ENCODE data around the gene ZNF774. TPM values are rescaled to one million over a fixed set of nuclear protein-coding genes. Genes with fewer than 3 reads are reported as not detected.

The ZNF774 gene
- polyA plus RNA-seq, 1 donor (not counting 4 experiments of a cell fraction or from before 2014, with no cell fraction given) = 2.3 TPM

DNA sequence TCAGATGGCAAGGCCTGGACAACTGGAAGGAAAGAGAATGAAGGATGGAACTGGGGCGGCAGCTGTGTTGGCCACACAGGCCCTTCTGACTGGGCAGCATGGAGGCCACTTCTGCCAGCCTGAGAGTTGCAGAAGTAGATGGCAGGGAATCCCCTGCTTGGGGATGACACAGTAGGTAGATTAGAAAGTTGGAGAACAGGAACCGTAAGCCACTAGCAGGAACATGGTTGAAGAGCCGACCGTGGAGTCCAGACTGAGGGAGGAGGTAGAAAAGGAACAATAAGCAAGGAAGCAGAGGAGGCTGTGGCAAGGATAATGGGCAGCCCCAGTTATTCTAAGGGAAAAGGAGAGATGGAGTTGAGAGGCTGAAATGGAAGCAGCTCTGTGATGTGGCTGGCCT is 26.4 kb upstream of the ZNF774 start:
- Histone ChIP-seq H4K20me1 (ENCODE audit: control insufficient read depth, extremely low read depth, insufficient read depth, low read length) (no peaks in the 10 kb centered on the region), H2AFZ (ENCODE audit: control insufficient read depth, low read length) (peak overlapping the region; percentile 26), H3K27ac (ENCODE audit: control insufficient read depth, insufficient read depth, low read length) (no peak overlapping the region), H3K9me1 (ENCODE audit: control insufficient read depth, extremely low read depth, insufficient read depth, low read length) (no peaks in the 10 kb centered on the region), H3K9me3 (ENCODE audit: control insufficient read depth, low read depth, low read length) (no peaks in the 10 kb centered on the region), H3K9ac (ENCODE audit: control insufficient read depth, extremely low read depth, insufficient read depth, low read length) (no peak overlapping the region), H3K4me3 (ENCODE audit: control insufficient read depth in 2 of 3, extremely low read depth in 1 of 3, insufficient read depth in 2 of 3, low read depth in 1 of 3, low read length in 3 of 3) (no peak overlapping the region), H3K4me2 (ENCODE audit: control insufficient read depth, extremely low read depth, insufficient read depth, low read depth, low read length) (no peak overlapping the region), H3K79me2 (ENCODE audit: control insufficient read depth, insufficient read depth, low read length) (no peaks in the 10 kb centered on the region), H3K4me1 (ENCODE audit: control insufficient read depth, extremely low read depth, insufficient read depth, low read length) (no peaks in the 10 kb centered on the region), H3K27me3 (ENCODE audit: control insufficient read depth, extremely low read depth, insufficient read depth, low read length) (no peaks in the 10 kb centered on the region), H3K36me3 (ENCODE audit: control insufficient read depth in 2 of 2, extremely low read depth in 1 of 2, insufficient read depth in 2 of 2, low read length in 2 of 2) (no peaks in the 10 kb centered on the region)
- no peak for DNase-seq (ENCODE audit: low read depth, low spot score)
- TF ChIP-seq, protein P1, sequence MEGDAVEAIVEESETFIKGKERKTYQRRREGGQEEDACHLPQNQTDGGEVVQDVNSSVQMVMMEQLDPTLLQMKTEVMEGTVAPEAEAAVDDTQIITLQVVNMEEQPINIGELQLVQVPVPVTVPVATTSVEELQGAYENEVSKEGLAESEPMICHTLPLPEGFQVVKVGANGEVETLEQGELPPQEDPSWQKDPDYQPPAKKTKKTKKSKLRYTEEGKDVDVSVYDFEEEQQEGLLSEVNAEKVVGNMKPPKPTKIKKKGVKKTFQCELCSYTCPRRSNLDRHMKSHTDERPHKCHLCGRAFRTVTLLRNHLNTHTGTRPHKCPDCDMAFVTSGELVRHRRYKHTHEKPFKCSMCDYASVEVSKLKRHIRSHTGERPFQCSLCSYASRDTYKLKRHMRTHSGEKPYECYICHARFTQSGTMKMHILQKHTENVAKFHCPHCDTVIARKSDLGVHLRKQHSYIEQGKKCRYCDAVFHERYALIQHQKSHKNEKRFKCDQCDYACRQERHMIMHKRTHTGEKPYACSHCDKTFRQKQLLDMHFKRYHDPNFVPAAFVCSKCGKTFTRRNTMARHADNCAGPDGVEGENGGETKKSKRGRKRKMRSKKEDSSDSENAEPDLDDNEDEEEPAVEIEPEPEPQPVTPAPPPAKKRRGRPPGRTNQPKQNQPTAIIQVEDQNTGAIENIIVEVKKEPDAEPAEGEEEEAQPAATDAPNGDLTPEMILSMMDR (optimal IDR thresholded peaks at IDR 0.05 in 1 of 3, IDR thresholded peaks at IDR 0.05 in 1 of 3, conservative IDR thresholded peaks at IDR 0.05 in 1 of 3; ENCODE audit: extremely low read depth in 1 of 3, insufficient read depth in 2 of 3, low read length in 3 of 3) = no peak
- no peak for TF ChIP-seq EZH2 (IDR thresholded peaks at IDR 0.05; ENCODE audit: low read length)
- dilution Hi-C loops (cut with MboI; ENCODE audit: extremely low pct_ligation_motif_present, low sequenced_read_pairs) = no loop called here
- no peak for FAIRE-seq

DNA sequence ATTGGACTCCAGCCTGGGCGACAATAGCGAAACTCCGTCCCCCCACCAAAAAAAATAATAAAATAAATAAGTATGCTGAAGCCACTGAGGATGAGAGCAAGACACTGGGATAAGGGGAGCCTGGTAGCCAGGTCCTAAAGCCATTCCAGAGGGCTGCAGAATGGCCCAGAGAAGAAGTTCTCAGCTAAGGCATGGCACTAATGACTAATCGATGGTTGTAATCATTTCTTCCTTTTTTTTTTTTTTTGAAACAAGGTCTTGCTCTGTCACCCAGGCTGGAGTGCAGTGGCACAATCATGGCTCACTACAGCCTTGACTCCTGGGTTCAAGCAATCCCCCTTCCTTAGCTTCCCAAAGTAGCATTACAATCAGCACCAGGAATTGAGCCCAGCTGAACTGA is 25.6 kb upstream of the ZNF774 start:
- dilution Hi-C loops (cut with MboI; ENCODE audit: extremely low pct_ligation_motif_present, low sequenced_read_pairs) = no loop called here
- Histone ChIP-seq H3K4me2 (ENCODE audit: control insufficient read depth, extremely low read depth, insufficient read depth, low read depth, low read length) (no peak overlapping the region), H3K4me1 (ENCODE audit: control insufficient read depth, extremely low read depth, insufficient read depth, low read length) (no peaks in the 10 kb centered on the region), H3K27me3 (ENCODE audit: control insufficient read depth, extremely low read depth, insufficient read depth, low read length) (no peaks in the 10 kb centered on the region), H3K9ac (ENCODE audit: control insufficient read depth, extremely low read depth, insufficient read depth, low read length) (no peak overlapping the region), H3K4me3 (ENCODE audit: control insufficient read depth in 2 of 3, extremely low read depth in 1 of 3, insufficient read depth in 2 of 3, low read depth in 1 of 3, low read length in 3 of 3) (no peak overlapping the region), H3K9me3 (ENCODE audit: control insufficient read depth, low read depth, low read length) (no peaks in the 10 kb centered on the region), H3K9me1 (ENCODE audit: control insufficient read depth, extremely low read depth, insufficient read depth, low read length) (no peaks in the 10 kb centered on the region), H4K20me1 (ENCODE audit: control insufficient read depth, extremely low read depth, insufficient read depth, low read length) (no peaks in the 10 kb centered on the region), H3K36me3 (ENCODE audit: control insufficient read depth in 2 of 2, extremely low read depth in 1 of 2, insufficient read depth in 2 of 2, low read length in 2 of 2) (no peaks in the 10 kb centered on the region), H3K27ac (ENCODE audit: control insufficient read depth, insufficient read depth, low read length) (no peak overlapping the region), H2AFZ (ENCODE audit: control insufficient read depth, low read length) (no peak overlapping the region), H3K79me2 (ENCODE audit: control insufficient read depth, insufficient read depth, low read length) (no peaks in the 10 kb centered on the region)
- no peak for FAIRE-seq
- DNase-seq (ENCODE audit: low read depth, low spot score) = no peak
- no peak for TF ChIP-seq EZH2 (IDR thresholded peaks at IDR 0.05; ENCODE audit: low read length)
- TF ChIP-seq, protein P1 (optimal IDR thresholded peaks at IDR 0.05 in 1 of 3, IDR thresholded peaks at IDR 0.05 in 1 of 3, conservative IDR thresholded peaks at IDR 0.05 in 1 of 3; ENCODE audit: extremely low read depth in 1 of 3, insufficient read depth in 2 of 3, low read length in 3 of 3) = no peak
